BLaER1 (cell line): ENCODE measurements around the gene SLC9B1.
"Not testable (repeated sequence)": the region's sequence is repeated elsewhere in the genome, so short reads cannot be mapped to it uniquely, and the experiment has no call there.

Experiments
- H3K27ac ChIP-seq: shearing (Covaris generic); formaldehyde crosslinking; 2 replicates; pipeline ENCODE4 v1.8.1; 2022
- H3K27me3 ChIP-seq: shearing (Covaris generic); formaldehyde crosslinking; 2 replicates; pipeline ENCODE4 v1.8.1; 2022
- H3K36me3 ChIP-seq: shearing (Covaris generic); formaldehyde crosslinking; 2 replicates; pipeline ENCODE4 v1.8.1; 2022
- H3K4me1 ChIP-seq: shearing (Covaris generic); formaldehyde crosslinking; 2 replicates; pipeline ENCODE4 v1.8.1; 2022
- H3K4me2 ChIP-seq: shearing (Covaris generic); formaldehyde crosslinking; 2 replicates; pipeline ENCODE4 v1.8.1; 2022
- H3K4me3 ChIP-seq: shearing (Covaris generic); formaldehyde crosslinking; 2 replicates; pipeline ENCODE4 v1.8.1; 2022
- H3K9ac ChIP-seq: shearing (Covaris generic); formaldehyde crosslinking; 2 replicates; pipeline ENCODE4 v1.8.1; 2022
- H3K9me3 ChIP-seq: shearing (Covaris generic); formaldehyde crosslinking; 2 replicates; pipeline ENCODE4 v1.8.1; 2022
- H4K20me1 ChIP-seq: shearing (Covaris generic); formaldehyde crosslinking; 2 replicates; pipeline ENCODE4 v1.8.1; 2022
- Cebpa-rat ChIP-seq: shearing (Covaris generic); IDR thresholded peaks from 2 replicates; pipeline ENCODE4 v1.8.1; 2022

SLC9B1 gene

GRCh38 chr4:103012060-103012459 lies 7.4 kb downstream of the SLC9B1 start:
- Histone ChIP-seq H4K20me1 (no peaks in the 10 kb centered on the region), H3K4me3 (no peak overlapping the region), H3K4me1 (no peaks in the 10 kb centered on the region), H3K9ac (no peak overlapping the region), H3K4me2 (no peak overlapping the region), H3K36me3 (no peaks in the 10 kb centered on the region), H3K27ac (no peak overlapping the region), H3K9me3 (no peaks in the 10 kb centered on the region), H3K27me3 (no peaks in the 10 kb centered on the region)
- no peak for TF ChIP-seq Cebpa-rat

DNA sequence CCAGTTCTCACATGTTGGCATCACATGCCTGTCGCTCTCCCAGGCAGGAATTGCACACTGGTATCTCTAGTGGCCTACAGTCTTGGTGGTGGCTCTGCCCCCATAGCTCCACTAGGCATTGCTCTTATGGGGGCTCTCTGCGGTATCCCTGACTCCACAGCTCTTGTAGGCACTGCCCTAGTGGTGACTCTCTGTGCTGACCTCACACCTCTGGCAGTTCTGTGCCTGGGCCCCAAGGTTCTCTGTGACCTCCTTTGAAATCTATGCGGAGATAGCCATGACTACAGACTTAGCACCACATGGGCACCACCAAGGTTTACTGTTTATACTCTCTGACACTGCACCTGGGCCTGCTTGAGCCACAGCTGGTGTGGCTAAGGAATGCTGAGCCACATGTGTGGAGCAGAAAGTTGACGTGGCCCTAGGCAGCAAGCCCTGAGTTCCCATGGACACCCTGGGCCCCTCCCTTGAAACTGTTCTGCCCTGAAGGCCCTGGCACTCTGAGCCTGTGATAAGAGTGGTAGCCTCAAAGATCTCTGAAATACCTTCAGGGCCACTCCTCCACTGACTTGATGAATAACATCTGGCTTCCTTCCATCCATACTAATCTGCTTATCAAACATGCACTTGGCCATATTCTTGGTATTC lies 8.0 kb downstream of the SLC9B1 start:
- Histone ChIP-seq H3K4me3 (no peak overlapping the region), H3K9me3 (no peaks in the 10 kb centered on the region), H3K9ac (no peak overlapping the region), H3K4me2 (no peak overlapping the region), H3K36me3 (no peaks in the 10 kb centered on the region), H3K4me1 (no peaks in the 10 kb centered on the region), H3K27me3 (no peaks in the 10 kb centered on the region), H3K27ac (no peak overlapping the region), H4K20me1 (no peaks in the 10 kb centered on the region)
- TF ChIP-seq Cebpa-rat, result no peak

DNA sequence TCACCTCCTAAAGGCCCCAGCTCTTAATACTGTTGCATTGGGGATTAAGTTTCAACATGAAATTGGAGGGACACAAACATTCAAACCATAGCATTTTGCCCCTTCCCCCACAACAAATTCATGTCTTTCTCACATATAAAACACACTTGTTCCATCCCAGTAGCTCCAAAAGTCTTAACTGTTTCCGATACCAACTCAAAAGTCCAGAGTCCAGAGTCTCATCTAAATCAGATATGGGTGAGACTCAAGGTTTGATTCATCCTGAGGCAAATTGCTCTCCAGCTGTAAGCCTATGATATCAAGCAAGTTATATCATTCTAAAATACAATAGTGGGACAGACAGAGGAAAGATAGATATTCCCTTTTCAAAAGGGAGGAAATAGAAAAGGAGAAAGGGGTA lies 8.7 kb downstream of the SLC9B1 start:
- no peaks in the 10 kb centered on the region for H3K9me3 ChIP-seq
- no peak overlapping the region for H3K4me3 ChIP-seq
- no peak overlapping the region for H3K27ac ChIP-seq
- TF ChIP-seq Cebpa-rat, result no peak
- no peaks in the 10 kb centered on the region for H3K36me3 ChIP-seq
- H3K27me3 ChIP-seq, result no peaks in the 10 kb centered on the region
- no peaks in the 10 kb centered on the region for H3K4me1 ChIP-seq
- no peak overlapping the region for H3K4me2 ChIP-seq
- no peaks in the 10 kb centered on the region for H4K20me1 ChIP-seq
- H3K9ac ChIP-seq, result no peak overlapping the region

GRCh38 chr4:103008875-103009729 lies 10.4 kb downstream of the SLC9B1 start:
- Histone ChIP-seq H3K4me2 (no peak overlapping the region), H3K36me3 (no peaks in the 10 kb centered on the region), H3K9me3 (no peaks in the 10 kb centered on the region), H3K9ac (no peak overlapping the region), H3K4me3 (no peak overlapping the region), H4K20me1 (no peaks in the 10 kb centered on the region), H3K4me1 (no peaks in the 10 kb centered on the region), H3K27me3 (no peaks in the 10 kb centered on the region), H3K27ac (no peak overlapping the region)
- no peak for TF ChIP-seq Cebpa-rat

GRCh38 chr4:103002551-103002950 lies 17.0 kb downstream of the SLC9B1 start:
- no peak overlapping the region for H3K9ac ChIP-seq
- TF ChIP-seq Cebpa-rat, result no peak
- H3K27me3 ChIP-seq, result no peaks in the 10 kb centered on the region

GRCh38 chr4:102994803-102995202 lies 24.7 kb downstream of the SLC9B1 start:
- H3K36me3 ChIP-seq, result peaks cover 6% of the 10 kb centered on the region; the same call in 1 of the 2 replicates
- H4K20me1 ChIP-seq, result no peaks in the 10 kb centered on the region
- H3K9ac ChIP-seq, result no peak overlapping the region
- TF ChIP-seq Cebpa-rat, result no peak
- no peaks in the 10 kb centered on the region for H3K4me1 ChIP-seq
- no peak overlapping the region for H3K4me2 ChIP-seq
- H3K27ac ChIP-seq, result no peak overlapping the region
- no peak overlapping the region for H3K4me3 ChIP-seq
- peaks cover 24% of the 10 kb centered on the region for H3K9me3 ChIP-seq
- no peaks in the 10 kb centered on the region for H3K27me3 ChIP-seq

More at GRCh38 chr4:103002551-103002950, 17.0 kb downstream of the SLC9B1 start:
- H3K9me3 ChIP-seq, result peaks cover 21% of the 10 kb centered on the region
- H3K4me3 ChIP-seq, result no peak overlapping the region
- no peaks in the 10 kb centered on the region; the same call in 1 of the 2 replicates for H4K20me1 ChIP-seq
- H3K27ac ChIP-seq, result no peak overlapping the region
- H3K36me3 ChIP-seq, result no peaks in the 10 kb centered on the region
- no peaks in the 10 kb centered on the region for H3K4me1 ChIP-seq
- H3K4me2 ChIP-seq, result no peak overlapping the region

DNA sequence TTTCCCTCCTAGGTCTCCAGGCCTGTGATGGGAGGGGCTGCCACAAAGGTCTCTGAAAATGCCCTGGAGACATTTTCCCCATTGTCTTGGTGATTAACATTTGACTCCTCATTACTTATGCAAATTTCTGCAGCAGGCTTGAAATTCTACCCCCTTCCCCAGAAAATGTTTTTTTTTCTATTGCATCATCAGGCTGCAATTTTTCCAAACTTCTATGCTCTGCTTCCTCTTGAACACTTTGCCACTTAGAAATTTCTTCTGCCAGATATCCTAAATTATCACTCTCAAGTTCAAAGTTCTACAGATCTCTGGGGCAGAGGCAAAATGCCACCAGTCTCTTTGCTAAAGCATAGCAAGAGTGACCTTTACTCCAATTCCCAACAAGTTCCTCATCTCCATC lies 25.5 kb downstream of the SLC9B1 start:
- not testable (repeated sequence) for H3K27me3 ChIP-seq, H3K4me1 ChIP-seq, H3K36me3 ChIP-seq, H3K4me3 ChIP-seq, H3K4me2 ChIP-seq, H3K27ac ChIP-seq, H3K9ac ChIP-seq, H4K20me1 ChIP-seq
- peaks cover 24% of the 10 kb centered on the region for H3K9me3 ChIP-seq

DNA sequence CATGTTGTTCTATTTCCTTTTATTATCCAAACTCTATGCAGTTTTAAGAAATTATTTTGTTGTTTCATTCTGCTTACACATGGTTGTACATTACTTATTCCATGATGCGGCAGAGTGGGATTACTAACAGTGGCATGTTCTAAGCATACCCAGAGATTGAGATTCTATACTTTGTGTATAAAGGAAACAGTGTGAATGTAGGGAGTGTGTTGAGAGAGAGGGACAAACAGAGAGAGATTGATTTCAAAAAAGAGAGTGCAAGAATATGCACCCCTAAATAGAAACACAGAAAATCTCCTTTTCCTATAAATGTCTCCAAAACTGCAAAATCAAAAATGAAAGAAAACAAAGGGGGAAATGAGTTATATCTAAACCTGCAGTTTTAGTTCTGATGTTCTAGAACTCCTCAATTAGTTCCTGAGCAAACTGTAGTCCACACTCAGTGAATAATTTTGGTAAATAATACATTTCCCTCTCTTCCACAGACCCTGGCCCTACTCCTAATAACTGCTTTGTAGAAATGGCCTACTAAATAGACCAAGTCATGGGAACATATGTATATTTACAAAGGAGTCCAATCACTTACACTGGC lies 31.0 kb downstream of the SLC9B1 start:
- TF ChIP-seq Cebpa-rat, result no peak
- H3K4me2 ChIP-seq, result no peak overlapping the region
- H3K9ac ChIP-seq, result no peak overlapping the region
- H3K4me1 ChIP-seq, result no peaks in the 10 kb centered on the region
- H3K27ac ChIP-seq, result no peak overlapping the region
- no peak overlapping the region for H3K4me3 ChIP-seq
- no peaks in the 10 kb centered on the region for H3K27me3 ChIP-seq
- H4K20me1 ChIP-seq, result no peaks in the 10 kb centered on the region
- peaks cover 10% of the 10 kb centered on the region for H3K9me3 ChIP-seq
- peaks cover 6% of the 10 kb centered on the region; the same call in 1 of the 2 replicates for H3K36me3 ChIP-seq

- Histone ChIP-seq H3K27me3 (no peaks in the 10 kb centered on the region), H3K27ac (no peak overlapping the region), H3K36me3 (no peaks in the 10 kb centered on the region), H3K4me2 (no peak overlapping the region), H3K9ac (no peak overlapping the region), H3K4me3 (no peak overlapping the region), H3K9me3 (no peaks in the 10 kb centered on the region), H3K4me1 (no peaks in the 10 kb centered on the region), H4K20me1 (no peaks in the 10 kb centered on the region)
- no peak for TF ChIP-seq Cebpa-rat
Observed at GRCh38 chr4:102981005-102981404, 38.5 kb downstream of the SLC9B1 start.

- H4K20me1 ChIP-seq, H3K4me3 ChIP-seq, H3K4me2 ChIP-seq, H3K36me3 ChIP-seq, H3K27ac ChIP-seq, H3K4me1 ChIP-seq, H3K9ac ChIP-seq, H3K9me3 ChIP-seq, H3K27me3 ChIP-seq: not testable (repeated sequence)
Observed at GRCh38 chr4:102961813-102962212, 57.7 kb downstream of the SLC9B1 start.
